ENCODE data around the gene NLRC5.
"Not testable (repeated sequence)": the region's sequence is repeated elsewhere in the genome, so short reads cannot be mapped to it uniquely, and the experiment has no call there.

Gene NLRC5

GRCh38 chr16:57107321-57107922, 118.1 kb downstream of the NLRC5 start:
- no peaks in the 10 kb centered on the region for H3K9me3 ChIP-seq (ENCODE audit: control insufficient read depth, low read length)
- H4K91ac ChIP-seq (ENCODE audit: low read length) = no peak overlapping the region
- no peak overlapping the region for H2AFZ ChIP-seq (ENCODE audit: low read depth, low read length)
- H2AK5ac ChIP-seq (ENCODE audit: low read length, severe bottlenecking) = no peak overlapping the region
- H3K27me3 ChIP-seq (ENCODE audit: control insufficient read depth in 1 of 2, insufficient read depth in 1 of 2, low read length in 2 of 2) = no peaks in the 10 kb centered on the region
- no peak overlapping the region for H2BK12ac ChIP-seq (ENCODE audit: low read length in 2 of 2)
- peak overlapping the region in 1 of 2 experiments; percentile 66 for H3K14ac ChIP-seq (ENCODE audit: low read length in 2 of 2)
- no peaks in the 10 kb centered on the region for H3K36me3 ChIP-seq (ENCODE audit: control insufficient read depth in 1 of 2, insufficient read depth in 2 of 2, low read depth in 1 of 2, low read length in 2 of 2)
- no peak overlapping the region for H3K27ac ChIP-seq (ENCODE audit: low read length, poor library complexity, severe bottlenecking)
- H3K4me1 ChIP-seq (ENCODE audit: control insufficient read depth, insufficient read depth, low read depth, low read length) = peaks cover 12% of the 10 kb centered on the region
- no peak overlapping the region for H4K8ac ChIP-seq (ENCODE audit: low read length)
- H3K23ac ChIP-seq (ENCODE audit: low read length in 2 of 2) = no peak overlapping the region
- no peak overlapping the region for H3K4ac ChIP-seq (ENCODE audit: low read depth in 1 of 2, low read length in 2 of 2)
- no peak overlapping the region for H2BK15ac ChIP-seq (ENCODE audit: low read depth, poor library complexity, severe bottlenecking)
- no peak overlapping the region for H2BK120ac ChIP-seq (ENCODE audit: low read depth, low read length)
- no peak overlapping the region for H2BK5ac ChIP-seq (ENCODE audit: low read depth, low read length, poor library complexity, severe bottlenecking)
- peaks cover 28% of the 10 kb centered on the region for H3K79me1 ChIP-seq (replicated peaks; ENCODE audit: low read length, poor library complexity, severe bottlenecking)
- 83% methylated on average over 9 of the region's 9 CpGs for WGBS
- H3K18ac ChIP-seq (ENCODE audit: low read depth in 1 of 2, low read length in 2 of 2) = no peak overlapping the region
- no peak for DNase-seq
- H3K4me3 ChIP-seq (ENCODE audit: insufficient read depth in 1 of 2, low read depth in 1 of 2, low read length in 2 of 2) = no peak overlapping the region
- H3K9ac ChIP-seq (ENCODE audit: low read length) = no peak overlapping the region
- H3K4me2 ChIP-seq (ENCODE audit: low read length, poor library complexity, severe bottlenecking) = no peak overlapping the region

GRCh38 chr16:57108432-57108831, 119.1 kb downstream of the NLRC5 start:
- no peak overlapping the region for H2BK120ac ChIP-seq (ENCODE audit: low read depth, low read length)
- no peak overlapping the region for H4K8ac ChIP-seq (ENCODE audit: low read length)
- H3K27me3 ChIP-seq (ENCODE audit: control insufficient read depth in 1 of 2, insufficient read depth in 1 of 2, low read length in 2 of 2) = no peaks in the 10 kb centered on the region
- H2AK5ac ChIP-seq (ENCODE audit: low read length, severe bottlenecking) = no peak overlapping the region
- H3K4me2 ChIP-seq (ENCODE audit: low read length, poor library complexity, severe bottlenecking) = no peak overlapping the region
- WGBS = 80% methylated on average over 1 of the region's 1 CpG
- no peak overlapping the region for H3K18ac ChIP-seq (ENCODE audit: low read depth in 1 of 2, low read length in 2 of 2)
- H3K79me1 ChIP-seq (replicated peaks; ENCODE audit: low read length, poor library complexity, severe bottlenecking) = peaks cover 28% of the 10 kb centered on the region
- H2BK5ac ChIP-seq (ENCODE audit: low read depth, low read length, poor library complexity, severe bottlenecking) = no peak overlapping the region
- no peak overlapping the region for H2AFZ ChIP-seq (ENCODE audit: low read depth, low read length)
- H3K4me3 ChIP-seq (ENCODE audit: insufficient read depth in 1 of 2, low read depth in 1 of 2, low read length in 2 of 2) = no peak overlapping the region
- H3K4me1 ChIP-seq (ENCODE audit: control insufficient read depth, insufficient read depth, low read depth, low read length) = peaks cover 22% of the 10 kb centered on the region
- no peak for DNase-seq
- no peaks in the 10 kb centered on the region for H3K9me3 ChIP-seq (ENCODE audit: control insufficient read depth, low read length)
- H2BK12ac ChIP-seq (ENCODE audit: low read length in 2 of 2) = no peak overlapping the region
- H2BK15ac ChIP-seq (ENCODE audit: low read depth, poor library complexity, severe bottlenecking) = no peak overlapping the region
- no peak overlapping the region for H3K14ac ChIP-seq (ENCODE audit: low read length in 2 of 2)
- H3K23ac ChIP-seq (ENCODE audit: low read length in 2 of 2) = no peak overlapping the region
- H4K91ac ChIP-seq (ENCODE audit: low read length) = no peak overlapping the region
- no peak overlapping the region for H3K27ac ChIP-seq (ENCODE audit: low read length, poor library complexity, severe bottlenecking)
- H3K4ac ChIP-seq (ENCODE audit: low read depth in 1 of 2, low read length in 2 of 2) = no peak overlapping the region
- H3K36me3 ChIP-seq (ENCODE audit: control insufficient read depth in 1 of 2, insufficient read depth in 2 of 2, low read depth in 1 of 2, low read length in 2 of 2) = peaks cover 0 to 2% of the 10 kb centered on the region in 2 experiments
- no peak overlapping the region for H3K9ac ChIP-seq (ENCODE audit: low read length)

- not testable (repeated sequence) for H3K4me2 ChIP-seq (ENCODE audit: low read length, poor library complexity, severe bottlenecking); H2BK15ac ChIP-seq (ENCODE audit: low read depth, poor library complexity, severe bottlenecking); H3K9me3 ChIP-seq (ENCODE audit: control insufficient read depth, low read length); H2BK12ac ChIP-seq (ENCODE audit: low read length in 2 of 2); H3K4me3 ChIP-seq (ENCODE audit: insufficient read depth in 1 of 2, low read depth in 1 of 2, low read length in 2 of 2); H4K8ac ChIP-seq (ENCODE audit: low read length); H2AK5ac ChIP-seq (ENCODE audit: low read length, severe bottlenecking); H3K27me3 ChIP-seq (ENCODE audit: control insufficient read depth in 1 of 2, insufficient read depth in 1 of 2, low read length in 2 of 2); H2BK5ac ChIP-seq (ENCODE audit: low read depth, low read length, poor library complexity, severe bottlenecking); H2AFZ ChIP-seq (ENCODE audit: low read depth, low read length); H3K18ac ChIP-seq (ENCODE audit: low read depth in 1 of 2, low read length in 2 of 2); H3K4ac ChIP-seq (ENCODE audit: low read depth in 1 of 2, low read length in 2 of 2); H4K91ac ChIP-seq (ENCODE audit: low read length); H2BK120ac ChIP-seq (ENCODE audit: low read depth, low read length); H3K23ac ChIP-seq (ENCODE audit: low read length in 2 of 2); H3K14ac ChIP-seq (ENCODE audit: low read length in 2 of 2); DNase-seq; H3K27ac ChIP-seq (ENCODE audit: low read length, poor library complexity, severe bottlenecking); H3K9ac ChIP-seq (ENCODE audit: low read length)
- peaks cover 22% of the 10 kb centered on the region for H3K4me1 ChIP-seq (ENCODE audit: control insufficient read depth, insufficient read depth, low read depth, low read length)
- 88% methylated on average over 8 of the region's 10 CpGs for WGBS
- H3K36me3 ChIP-seq (ENCODE audit: control insufficient read depth in 1 of 2, insufficient read depth in 2 of 2, low read depth in 1 of 2, low read length in 2 of 2) = peaks cover 0 to 11% of the 10 kb centered on the region in 2 experiments
- H3K79me1 ChIP-seq (replicated peaks; ENCODE audit: low read length, poor library complexity, severe bottlenecking) = peaks cover 26% of the 10 kb centered on the region
These were observed 120.1 kb downstream of the NLRC5 start for GRCh38 chr16:57109259-57110105.

GRCh38 chr16:57110937-57111336, 121.6 kb downstream of the NLRC5 start:
- Histone ChIP-seq H3K18ac (ENCODE audit: low read depth in 1 of 2, low read length in 2 of 2) (no peak overlapping the region), H3K14ac (ENCODE audit: low read length in 2 of 2) (no peak overlapping the region), H3K79me1 (replicated peaks; ENCODE audit: low read length, poor library complexity, severe bottlenecking) (peaks cover 26% of the 10 kb centered on the region), H4K91ac (ENCODE audit: low read length) (no peak overlapping the region), H2AK5ac (ENCODE audit: low read length, severe bottlenecking) (no peak overlapping the region), H3K27ac (ENCODE audit: low read length, poor library complexity, severe bottlenecking) (no peak overlapping the region), H2BK12ac (ENCODE audit: low read length in 2 of 2) (no peak overlapping the region), H3K9me3 (ENCODE audit: control insufficient read depth, low read length) (no peaks in the 10 kb centered on the region), H2BK15ac (ENCODE audit: low read depth, poor library complexity, severe bottlenecking) (peak overlapping the region; percentile 56), H4K8ac (ENCODE audit: low read length) (no peak overlapping the region), H3K23ac (ENCODE audit: low read length in 2 of 2) (no peak overlapping the region), H2BK5ac (ENCODE audit: low read depth, low read length, poor library complexity, severe bottlenecking) (no peak overlapping the region), H3K4ac (ENCODE audit: low read depth in 1 of 2, low read length in 2 of 2) (no peak overlapping the region), H3K4me1 (ENCODE audit: control insufficient read depth, insufficient read depth, low read depth, low read length) (peaks cover 22% of the 10 kb centered on the region), H2AFZ (ENCODE audit: low read depth, low read length) (no peak overlapping the region), H2BK120ac (ENCODE audit: low read depth, low read length) (no peak overlapping the region), H3K27me3 (ENCODE audit: control insufficient read depth in 1 of 2, insufficient read depth in 1 of 2, low read length in 2 of 2) (no peaks in the 10 kb centered on the region), H3K4me2 (ENCODE audit: low read length, poor library complexity, severe bottlenecking) (no peak overlapping the region), H3K36me3 (ENCODE audit: control insufficient read depth in 1 of 2, insufficient read depth in 2 of 2, low read depth in 1 of 2, low read length in 2 of 2) (peaks cover 0 to 18% of the 10 kb centered on the region in 2 experiments), H3K4me3 (ENCODE audit: insufficient read depth in 1 of 2, low read depth in 1 of 2, low read length in 2 of 2) (no peak overlapping the region), H3K9ac (ENCODE audit: low read length) (no peak overlapping the region)
- WGBS = 88% methylated on average over 3 of the region's 4 CpGs
- DNase-seq = no peak
